Liver (tissue), 3 donors: ENCODE data around the gene MELK.
"Not testable (repeated sequence)": the region's sequence is repeated elsewhere in the genome, so short reads cannot be mapped to it uniquely, and the experiment has no call there.

Source experiments
- ATF3 ChIP-seq: IDR thresholded peaks from 2 replicates; pipeline ENCODE4 v1.6.1; 2016; ENCODE audit warnings: antibody characterized with exemption
- CTCF ChIP-seq: fragments of 150-350 bp; IDR thresholded peaks from 2 replicates; pipeline ENCODE4 v1.5.1; 2017; ENCODE audit warnings: improper control_type of control experiment, low read depth, low read length; ENCODE audit not compliant: missing input control
- EGR1 ChIP-seq, 2 donors: IDR thresholded peaks; 2 replicates each; pipeline ENCODE4 v1.6.1; 2016 to 2018; ENCODE audit warnings: antibody characterized with exemption in 2 of 2, low read depth in 2 of 2
- FOXA1 ChIP-seq: IDR thresholded peaks from 2 replicates; pipeline ENCODE4 v1.6.1; 2016; ENCODE audit warnings: antibody characterized with exemption
- GABPA ChIP-seq, 2 donors: IDR thresholded peaks in 1 of 2; conservative IDR thresholded peaks in 1 of 2; 2 replicates each; pipeline ENCODE4 v1.6.1; 2016; ENCODE audit warnings: antibody characterized with exemption in 2 of 2, mild to moderate bottlenecking in 1 of 2, moderate library complexity in 1 of 2
- MAX ChIP-seq: IDR thresholded peaks from 2 replicates; pipeline ENCODE4 v1.6.1; 2016; ENCODE audit warnings: antibody characterized with exemption
- NR2F2 ChIP-seq: IDR thresholded peaks from 2 replicates; pipeline ENCODE4 v1.6.1; 2016; ENCODE audit warnings: antibody characterized with exemption
- RAD21 ChIP-seq, 2 donors: IDR thresholded peaks; 2 replicates each; pipeline ENCODE4 v1.6.1; 2016; ENCODE audit warnings: antibody characterized with exemption in 2 of 2, mild to moderate bottlenecking in 2 of 2
- REST ChIP-seq: IDR thresholded peaks from 2 replicates; pipeline ENCODE4 v1.6.1; 2016; ENCODE audit warnings: antibody characterized with exemption, mild to moderate bottlenecking
- RXRA ChIP-seq, 2 donors: IDR thresholded peaks; 2 replicates each; pipeline ENCODE4 v1.6.1; 2017 to 2018; ENCODE audit warnings: antibody characterized with exemption in 2 of 2, mild to moderate bottlenecking in 1 of 2
- SP1 ChIP-seq: IDR thresholded peaks from 2 replicates; pipeline ENCODE4 v1.6.1; 2018; ENCODE audit warnings: antibody characterized with exemption, mild to moderate bottlenecking
- TAF1 ChIP-seq: conservative IDR thresholded peaks from 2 replicates; pipeline ENCODE4 v1.6.1; 2016; ENCODE audit warnings: antibody characterized with exemption, mild to moderate bottlenecking
- YY1 ChIP-seq: IDR thresholded peaks from 2 replicates; pipeline ENCODE4 v1.6.1; 2016; ENCODE audit warnings: antibody characterized with exemption, mild to moderate bottlenecking
- ZBTB33 ChIP-seq: IDR thresholded peaks from 2 replicates; pipeline ENCODE4 v1.6.1; 2016; ENCODE audit warnings: antibody characterized with exemption
- donor health status: healthy.
- donor health status: healthy.

GRCh38 chr9:36574045-36574444 is 1.4 kb downstream of the MELK start:
- not testable (repeated sequence) for TF ChIP-seq RXRA (IDR thresholded peaks at IDR 0.05); CTCF; MAX; YY1; REST; TAF1; GABPA (IDR thresholded peaks at IDR 0.05 in 1 of 2, conservative IDR thresholded peaks at IDR 0.05 in 1 of 2); RAD21 (IDR thresholded peaks at IDR 0.05); FOXA1; SP1; ATF3; NR2F2; EGR1 (IDR thresholded peaks at IDR 0.05; ENCODE audit: low read depth in 2 of 2); ZBTB33
